ENCODE measurements around the gene CDC42BPA.

DNA sequence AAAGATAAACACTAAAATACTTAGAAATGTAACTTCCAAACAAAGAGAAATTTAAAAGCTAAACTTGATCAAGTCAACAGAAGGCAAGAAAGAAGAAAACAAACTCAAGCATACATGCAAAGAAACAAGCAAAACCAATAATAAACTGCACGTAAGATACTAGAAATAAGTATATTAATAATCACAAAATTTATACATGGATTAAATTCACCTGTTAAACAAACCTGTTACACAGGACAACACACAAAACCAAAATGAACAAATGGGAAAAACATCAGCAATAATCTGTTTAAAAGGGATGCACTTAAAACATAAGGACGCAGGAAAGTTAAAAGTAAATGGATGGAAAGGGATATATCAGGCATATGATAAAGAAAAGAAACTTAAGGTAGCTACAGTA, 165.8 kb downstream of the CDC42BPA start:
- TF ChIP-seq POLR2A (IDR thresholded peaks at IDR 0.05): no peak
- TF ChIP-seq, protein P1, sequence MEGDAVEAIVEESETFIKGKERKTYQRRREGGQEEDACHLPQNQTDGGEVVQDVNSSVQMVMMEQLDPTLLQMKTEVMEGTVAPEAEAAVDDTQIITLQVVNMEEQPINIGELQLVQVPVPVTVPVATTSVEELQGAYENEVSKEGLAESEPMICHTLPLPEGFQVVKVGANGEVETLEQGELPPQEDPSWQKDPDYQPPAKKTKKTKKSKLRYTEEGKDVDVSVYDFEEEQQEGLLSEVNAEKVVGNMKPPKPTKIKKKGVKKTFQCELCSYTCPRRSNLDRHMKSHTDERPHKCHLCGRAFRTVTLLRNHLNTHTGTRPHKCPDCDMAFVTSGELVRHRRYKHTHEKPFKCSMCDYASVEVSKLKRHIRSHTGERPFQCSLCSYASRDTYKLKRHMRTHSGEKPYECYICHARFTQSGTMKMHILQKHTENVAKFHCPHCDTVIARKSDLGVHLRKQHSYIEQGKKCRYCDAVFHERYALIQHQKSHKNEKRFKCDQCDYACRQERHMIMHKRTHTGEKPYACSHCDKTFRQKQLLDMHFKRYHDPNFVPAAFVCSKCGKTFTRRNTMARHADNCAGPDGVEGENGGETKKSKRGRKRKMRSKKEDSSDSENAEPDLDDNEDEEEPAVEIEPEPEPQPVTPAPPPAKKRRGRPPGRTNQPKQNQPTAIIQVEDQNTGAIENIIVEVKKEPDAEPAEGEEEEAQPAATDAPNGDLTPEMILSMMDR (IDR thresholded peaks at IDR 0.05): no peak

Data from testis (tissue), 2 donors.